ENCODE results near the gene CAP2.
A peak's percentile ranks its signal among the peaks of the same experiment; 100 is the strongest.

The CAP2 gene

GRCh38 chr6:17397764-17398194 lies 4.4 kb downstream of the CAP2 start:
- TF ChIP-seq NFIC (IDR thresholded peaks at IDR 0.05) (peak; percentile 86), YY1 (IDR thresholded peaks at IDR 0.05; ENCODE audit: low read depth) (no peak), TEAD4 (IDR thresholded peaks at IDR 0.05) (peak; percentile 64; the same call in 1 of the 2 replicates), ZBTB7A (IDR thresholded peaks at IDR 0.05; ENCODE audit: low read depth) (no peak)

- TF ChIP-seq MAX (IDR thresholded peaks at IDR 0.05) (no peak), RAD21 (IDR thresholded peaks at IDR 0.05; ENCODE audit: low read depth) (no peak), EGR1 (IDR thresholded peaks at IDR 0.05) (no peak), ZBTB7A (IDR thresholded peaks at IDR 0.05; ENCODE audit: low read depth) (no peak), FOXM1 (IDR thresholded peaks at IDR 0.05; ENCODE audit: borderline replicate concordance, low read depth) (no peak), USF1 (IDR thresholded peaks at IDR 0.05) (no peak), YY1 (IDR thresholded peaks at IDR 0.05; ENCODE audit: low read depth) (no peak), TAF1 (IDR thresholded peaks at IDR 0.05; ENCODE audit: low read depth) (no peak), CREB1 (IDR thresholded peaks at IDR 0.05; ENCODE audit: low read depth) (no peak), CEBPB (IDR thresholded peaks at IDR 0.05) (no peak), REST (IDR thresholded peaks at IDR 0.05; ENCODE audit: low read depth) (no peak), NFIC (IDR thresholded peaks at IDR 0.05) (no peak), TEAD4 (IDR thresholded peaks at IDR 0.05) (no peak), TCF12 (IDR thresholded peaks at IDR 0.05; ENCODE audit: low read depth) (no peak), EP300 (IDR thresholded peaks at IDR 0.05; ENCODE audit: borderline replicate concordance) (no peak)
Observed at GRCh38 chr6:17405944-17406245, 12.5 kb downstream of the CAP2 start.

- TF ChIP-seq EP300 (IDR thresholded peaks at IDR 0.05; ENCODE audit: borderline replicate concordance): no peak
- no peak for TF ChIP-seq TAF1 (IDR thresholded peaks at IDR 0.05; ENCODE audit: low read depth)
- TF ChIP-seq TCF12 (IDR thresholded peaks at IDR 0.05; ENCODE audit: low read depth): no peak
- no peak for TF ChIP-seq ZBTB7A (IDR thresholded peaks at IDR 0.05; ENCODE audit: low read depth)
- no peak for TF ChIP-seq USF1 (IDR thresholded peaks at IDR 0.05)
Observed at GRCh38 chr6:17408081-17408480, 14.7 kb downstream of the CAP2 start.

GRCh38 chr6:17410281-17410680 lies 16.9 kb downstream of the CAP2 start:
- TF ChIP-seq YY1 (IDR thresholded peaks at IDR 0.05; ENCODE audit: low read depth) (no peak), TEAD4 (IDR thresholded peaks at IDR 0.05) (no peak), TAF1 (IDR thresholded peaks at IDR 0.05; ENCODE audit: low read depth) (no peak), CEBPB (IDR thresholded peaks at IDR 0.05) (no peak), REST (IDR thresholded peaks at IDR 0.05; ENCODE audit: low read depth) (no peak), RAD21 (IDR thresholded peaks at IDR 0.05; ENCODE audit: low read depth) (no peak), EP300 (IDR thresholded peaks at IDR 0.05; ENCODE audit: borderline replicate concordance) (no peak), CREB1 (IDR thresholded peaks at IDR 0.05; ENCODE audit: low read depth) (no peak), ZBTB7A (IDR thresholded peaks at IDR 0.05; ENCODE audit: low read depth) (no peak), NFIC (IDR thresholded peaks at IDR 0.05) (no peak), FOXM1 (IDR thresholded peaks at IDR 0.05; ENCODE audit: borderline replicate concordance, low read depth) (no peak), TCF12 (IDR thresholded peaks at IDR 0.05; ENCODE audit: low read depth) (no peak), MAX (IDR thresholded peaks at IDR 0.05) (no peak), EGR1 (IDR thresholded peaks at IDR 0.05) (no peak)

GRCh38 chr6:17413313-17413750 lies 19.9 kb downstream of the CAP2 start:
- TF ChIP-seq REST (IDR thresholded peaks at IDR 0.05; ENCODE audit: low read depth) (no peak), EP300 (IDR thresholded peaks at IDR 0.05; ENCODE audit: borderline replicate concordance) (no peak), TCF12 (IDR thresholded peaks at IDR 0.05; ENCODE audit: low read depth) (no peak), CEBPB (IDR thresholded peaks at IDR 0.05) (no peak), TAF1 (IDR thresholded peaks at IDR 0.05; ENCODE audit: low read depth) (no peak), NFIC (IDR thresholded peaks at IDR 0.05) (no peak), FOXM1 (IDR thresholded peaks at IDR 0.05; ENCODE audit: borderline replicate concordance, low read depth) (no peak), USF1 (IDR thresholded peaks at IDR 0.05) (no peak), EGR1 (IDR thresholded peaks at IDR 0.05) (no peak), ZBTB7A (IDR thresholded peaks at IDR 0.05; ENCODE audit: low read depth) (no peak), CREB1 (IDR thresholded peaks at IDR 0.05; ENCODE audit: low read depth) (no peak), TEAD4 (IDR thresholded peaks at IDR 0.05) (no peak), MAX (IDR thresholded peaks at IDR 0.05) (no peak), YY1 (IDR thresholded peaks at IDR 0.05; ENCODE audit: low read depth) (no peak), RAD21 (IDR thresholded peaks at IDR 0.05; ENCODE audit: low read depth) (no peak)
